Loucy (cell line): ENCODE results near the gene NLGN4Y.

Experiments
- H2AFZ ChIP-seq: fragments of 200-600 bp; sonication (generic); 2 replicates; pipeline ENCODE4 v1.6.0; 2016; ENCODE audit warnings: antibody characterized with exemption, mild to moderate bottlenecking, low read length, moderate library complexity
- H3F3A ChIP-seq: fragments of 200-600 bp; 2 replicates; pipeline ENCODE4 v1.6.0; 2016; ENCODE audit warnings: antibody characterized with exemption, low read depth, mild to moderate bottlenecking
- H3K27me3 ChIP-seq: fragments of 200-600 bp; sonication (generic); 2 replicates; pipeline ENCODE4 v1.6.1; 2014; ENCODE audit warnings: low read length, mild to moderate bottlenecking; ENCODE audit not compliant: insufficient read depth, poor library complexity, severe bottlenecking
- H3K36me3 ChIP-seq: fragments of 200-600 bp; sonication (generic); 2 replicates; pipeline ENCODE4 v1.6.1; 2016; ENCODE audit warnings: low read length; ENCODE audit not compliant: insufficient read depth
- H3K4me1 ChIP-seq: fragments of 200-600 bp; sonication (generic); 2 replicates; pipeline ENCODE4 v1.5.1; 2014; ENCODE audit warnings: low read length, mild to moderate bottlenecking; ENCODE audit not compliant: insufficient read depth, poor library complexity, severe bottlenecking
- H3K4me2 ChIP-seq: fragments of 200-600 bp; sonication (generic); 2 replicates; pipeline ENCODE4 v1.6.0; 2014; ENCODE audit warnings: antibody characterized with exemption, low read length, low read depth, mild to moderate bottlenecking; ENCODE audit not compliant: poor library complexity, severe bottlenecking
- H3K4me3 ChIP-seq: fragments of 200-600 bp; sonication (generic); 2 replicates; pipeline ENCODE4 v1.5.1; 2014; ENCODE audit warnings: low read length, mild to moderate bottlenecking, mixed read lengths; ENCODE audit not compliant: poor library complexity, severe bottlenecking
- H3K79me2 ChIP-seq: fragments of 200-600 bp; sonication (generic); 2 replicates; pipeline ENCODE4 v1.6.1; 2014; ENCODE audit warnings: low read length; ENCODE audit not compliant: insufficient read depth
- H3K9ac ChIP-seq: fragments of 200-600 bp; sonication (generic); 2 replicates; pipeline ENCODE4 v1.6.0; 2014; ENCODE audit warnings: mild to moderate bottlenecking, low read depth, low read length, moderate library complexity; ENCODE audit not compliant: poor library complexity, severe bottlenecking
- H3K9me2 ChIP-seq: fragments of 200-600 bp; sonication (generic); replicated peaks from 2 replicates; pipeline ENCODE4 v1.6.1; 2016; ENCODE audit warnings: low read depth, low read length, mixed read lengths
- H3K9me3 ChIP-seq: fragments of 200-600 bp; sonication (generic); 2 replicates; pipeline ENCODE4 v1.6.1; 2014; ENCODE audit warnings: mild to moderate bottlenecking, antibody characterized with exemption, low read length, low read depth; ENCODE audit not compliant: insufficient read depth
- H4K20me1 ChIP-seq: fragments of 200-600 bp; sonication (generic); 2 replicates; pipeline ENCODE4 v1.6.0; 2014; ENCODE audit warnings: antibody characterized with exemption, low read length, mild to moderate bottlenecking; ENCODE audit not compliant: insufficient read depth, poor library complexity, severe bottlenecking
- CTCF ChIP-seq: fragments of 200-600 bp; sonication (generic); conservative IDR thresholded peaks from 2 replicates; pipeline ENCODE4 v1.5.1; 2014; ENCODE audit warnings: mild to moderate bottlenecking, antibody characterized with exemption, low read length
- EZH2phosphoT487 ChIP-seq: fragments of 200-600 bp; IDR thresholded peaks from 2 replicates; pipeline ENCODE4 v1.6.1; 2018; ENCODE audit warnings: antibody characterized with exemption, mild to moderate bottlenecking, moderate library complexity, borderline replicate concordance

NLGN4Y gene

GRCh38 chrY:14748329-14748728, 224.0 kb downstream of the NLGN4Y start:
- no peaks in the 10 kb centered on the region for H3K79me2 ChIP-seq
- H3K9me3 ChIP-seq, result no peaks in the 10 kb centered on the region
- no peak overlapping the region for H2AFZ ChIP-seq
- no peaks in the 10 kb centered on the region for H3F3A ChIP-seq
- H3K4me1 ChIP-seq, result no peaks in the 10 kb centered on the region
- no peak overlapping the region for H3K9ac ChIP-seq
- no peak overlapping the region for H3K4me2 ChIP-seq
- no peaks in the 10 kb centered on the region for H4K20me1 ChIP-seq
- no peaks in the 10 kb centered on the region for H3K9me2 ChIP-seq
- no peak overlapping the region for H3K4me3 ChIP-seq
- TF ChIP-seq CTCF, result no peak
- TF ChIP-seq EZH2phosphoT487, result no peak
- no peaks in the 10 kb centered on the region for H3K27me3 ChIP-seq
- no peaks in the 10 kb centered on the region for H3K36me3 ChIP-seq

GRCh38 chrY:14755571-14755970, 231.2 kb downstream of the NLGN4Y start:
- no peak for TF ChIP-seq CTCF
- TF ChIP-seq EZH2phosphoT487, result no peak
- Histone ChIP-seq H3K36me3 (no peaks in the 10 kb centered on the region), H3K4me1 (no peaks in the 10 kb centered on the region), H3K4me3 (no peak overlapping the region), H3K79me2 (no peaks in the 10 kb centered on the region), H3K27me3 (no peaks in the 10 kb centered on the region), H3K9ac (no peak overlapping the region), H4K20me1 (no peaks in the 10 kb centered on the region), H2AFZ (no peak overlapping the region), H3K9me3 (no peaks in the 10 kb centered on the region), H3K9me2 (no peaks in the 10 kb centered on the region), H3F3A (no peaks in the 10 kb centered on the region), H3K4me2 (no peak overlapping the region)

- no peaks in the 10 kb centered on the region for H3F3A ChIP-seq
- no peaks in the 10 kb centered on the region for H3K4me1 ChIP-seq
- no peak overlapping the region for H3K9ac ChIP-seq
- H3K27me3 ChIP-seq, result no peaks in the 10 kb centered on the region
- H3K36me3 ChIP-seq, result no peaks in the 10 kb centered on the region
- H2AFZ ChIP-seq, result no peak overlapping the region
- H3K79me2 ChIP-seq, result no peaks in the 10 kb centered on the region
- no peak overlapping the region for H3K4me2 ChIP-seq
- no peaks in the 10 kb centered on the region for H4K20me1 ChIP-seq
- no peak for TF ChIP-seq EZH2phosphoT487
- H3K4me3 ChIP-seq, result no peak overlapping the region
- H3K9me2 ChIP-seq, result no peaks in the 10 kb centered on the region
- H3K9me3 ChIP-seq, result no peaks in the 10 kb centered on the region
Measured at GRCh38 chrY:14762903-14763302, 238.6 kb downstream of the NLGN4Y start.

GRCh38 chrY:14763600-14763999, 239.3 kb downstream of the NLGN4Y start:
- H3K36me3 ChIP-seq, result no peaks in the 10 kb centered on the region
- no peak overlapping the region for H2AFZ ChIP-seq
- TF ChIP-seq EZH2phosphoT487 (no peak), CTCF (no peak)
- no peaks in the 10 kb centered on the region for H4K20me1 ChIP-seq
- no peaks in the 10 kb centered on the region for H3K9me2 ChIP-seq
- H3K4me2 ChIP-seq, result no peak overlapping the region
- no peak overlapping the region for H3K4me3 ChIP-seq
- H3K4me1 ChIP-seq, result no peaks in the 10 kb centered on the region
- H3K27me3 ChIP-seq, result no peaks in the 10 kb centered on the region
- H3K9me3 ChIP-seq, result no peaks in the 10 kb centered on the region
- no peaks in the 10 kb centered on the region for H3K79me2 ChIP-seq
- H3K9ac ChIP-seq, result no peak overlapping the region
- H3F3A ChIP-seq, result no peaks in the 10 kb centered on the region
